ENCODE measurements around the gene UBE2F.

DNA sequence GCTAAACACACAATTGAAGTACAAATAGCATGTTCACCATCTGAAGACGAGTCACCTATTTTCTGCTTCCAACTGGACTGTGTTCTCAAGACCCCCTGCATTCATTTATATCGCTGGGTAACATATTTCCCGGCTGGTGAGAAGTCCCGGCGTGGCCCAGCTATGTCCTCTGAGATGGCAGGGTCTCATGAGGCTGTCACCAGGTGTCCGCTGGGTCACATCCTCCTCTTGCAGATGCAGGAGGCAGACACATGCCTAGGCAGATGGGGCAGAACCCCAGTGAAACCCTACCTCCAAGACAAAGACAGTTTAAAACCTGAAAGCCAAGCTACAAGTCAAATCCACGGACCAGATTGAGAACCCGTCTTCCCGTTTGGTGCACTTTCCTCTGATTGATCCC is 36.8 kb upstream of the UBE2F start:
- TF ChIP-seq POLR2A (IDR thresholded peaks at IDR 0.05), result no peak
- TF ChIP-seq, protein P1, sequence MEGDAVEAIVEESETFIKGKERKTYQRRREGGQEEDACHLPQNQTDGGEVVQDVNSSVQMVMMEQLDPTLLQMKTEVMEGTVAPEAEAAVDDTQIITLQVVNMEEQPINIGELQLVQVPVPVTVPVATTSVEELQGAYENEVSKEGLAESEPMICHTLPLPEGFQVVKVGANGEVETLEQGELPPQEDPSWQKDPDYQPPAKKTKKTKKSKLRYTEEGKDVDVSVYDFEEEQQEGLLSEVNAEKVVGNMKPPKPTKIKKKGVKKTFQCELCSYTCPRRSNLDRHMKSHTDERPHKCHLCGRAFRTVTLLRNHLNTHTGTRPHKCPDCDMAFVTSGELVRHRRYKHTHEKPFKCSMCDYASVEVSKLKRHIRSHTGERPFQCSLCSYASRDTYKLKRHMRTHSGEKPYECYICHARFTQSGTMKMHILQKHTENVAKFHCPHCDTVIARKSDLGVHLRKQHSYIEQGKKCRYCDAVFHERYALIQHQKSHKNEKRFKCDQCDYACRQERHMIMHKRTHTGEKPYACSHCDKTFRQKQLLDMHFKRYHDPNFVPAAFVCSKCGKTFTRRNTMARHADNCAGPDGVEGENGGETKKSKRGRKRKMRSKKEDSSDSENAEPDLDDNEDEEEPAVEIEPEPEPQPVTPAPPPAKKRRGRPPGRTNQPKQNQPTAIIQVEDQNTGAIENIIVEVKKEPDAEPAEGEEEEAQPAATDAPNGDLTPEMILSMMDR (IDR thresholded peaks at IDR 0.05), result no peak

All from ovary (tissue), 3 donors.